COLO829 (cell line): ENCODE data around the gene SCFD1.
A peak's percentile ranks its signal among the peaks of the same experiment; 100 is the strongest.
"Not testable (repeated sequence)": the region's sequence is repeated elsewhere in the genome, so short reads cannot be mapped to it uniquely, and the experiment has no call there.

Experiments used
- DNase-seq: peaks from one replicate; pipeline ENCODE4 v3.0.0; 2012; ENCODE audit warnings: low spot score

The SCFD1 gene

DNA sequence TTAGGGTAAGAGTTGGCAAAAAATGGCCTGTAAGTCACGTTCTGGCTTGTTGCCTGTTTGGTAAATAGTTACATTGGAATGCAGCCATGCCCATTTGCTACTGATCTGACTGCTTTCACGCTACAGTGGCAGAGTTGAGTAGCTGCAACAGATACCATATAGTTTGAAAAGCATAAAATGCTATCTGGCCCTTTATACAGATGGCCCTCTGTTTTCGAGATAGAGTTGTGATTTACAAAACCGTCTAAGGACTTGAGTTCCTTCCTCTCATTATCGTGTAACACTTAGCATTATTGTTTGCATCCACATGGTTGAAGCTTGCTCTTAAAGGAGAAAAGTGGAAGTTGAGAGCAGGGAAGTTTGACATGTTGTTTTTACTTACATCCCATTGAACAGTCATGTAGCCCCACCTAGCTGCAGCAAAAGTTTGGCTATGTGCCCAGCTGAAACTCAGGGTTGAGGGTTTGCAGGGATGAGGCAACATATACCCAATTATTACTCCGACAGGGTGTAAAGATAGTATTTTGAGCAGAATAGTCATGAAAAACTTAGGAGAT, 11.3 kb upstream of the SCFD1 start:
- peak; percentile 87 for DNase-seq

DNA sequence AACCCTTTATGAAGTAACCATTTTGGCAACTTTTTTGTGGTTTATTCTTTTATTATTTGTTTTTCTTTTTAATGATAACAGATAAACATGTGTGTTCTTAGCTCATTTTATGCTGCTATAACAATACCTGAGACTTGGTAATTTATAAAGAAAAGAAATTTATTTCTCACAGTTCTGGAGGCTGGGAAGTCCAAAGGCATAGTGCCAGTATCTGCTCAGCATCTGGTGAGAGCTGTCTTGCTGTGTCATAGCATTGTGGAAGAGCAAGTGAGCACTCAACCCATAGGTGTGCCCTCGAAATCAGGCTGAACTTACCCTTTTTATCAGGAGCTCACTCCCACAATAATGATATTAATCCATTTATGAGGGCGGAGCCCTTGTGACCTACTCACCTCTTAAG, 8.0 kb upstream of the SCFD1 start:
- no peak for DNase-seq

DNA sequence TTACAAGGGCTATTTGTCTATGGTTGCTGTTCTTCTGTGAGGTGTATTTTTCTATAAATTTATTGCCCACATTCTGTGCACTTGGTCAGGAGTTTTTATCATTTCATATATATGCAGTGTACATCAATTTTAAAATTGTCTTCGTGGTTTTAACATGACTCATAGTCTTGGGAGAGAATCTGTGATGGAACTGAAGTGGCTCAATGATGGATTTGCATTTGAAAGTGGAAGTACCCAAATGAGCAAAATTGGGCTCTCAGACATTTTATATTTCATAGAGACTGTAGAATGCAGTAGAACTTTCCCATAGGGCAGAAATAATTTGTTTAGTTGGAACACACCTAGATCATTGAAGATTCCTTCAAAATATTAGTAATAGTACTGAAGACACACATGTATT, 1.9 kb upstream of the SCFD1 start:
- DNase-seq: no peak

DNA sequence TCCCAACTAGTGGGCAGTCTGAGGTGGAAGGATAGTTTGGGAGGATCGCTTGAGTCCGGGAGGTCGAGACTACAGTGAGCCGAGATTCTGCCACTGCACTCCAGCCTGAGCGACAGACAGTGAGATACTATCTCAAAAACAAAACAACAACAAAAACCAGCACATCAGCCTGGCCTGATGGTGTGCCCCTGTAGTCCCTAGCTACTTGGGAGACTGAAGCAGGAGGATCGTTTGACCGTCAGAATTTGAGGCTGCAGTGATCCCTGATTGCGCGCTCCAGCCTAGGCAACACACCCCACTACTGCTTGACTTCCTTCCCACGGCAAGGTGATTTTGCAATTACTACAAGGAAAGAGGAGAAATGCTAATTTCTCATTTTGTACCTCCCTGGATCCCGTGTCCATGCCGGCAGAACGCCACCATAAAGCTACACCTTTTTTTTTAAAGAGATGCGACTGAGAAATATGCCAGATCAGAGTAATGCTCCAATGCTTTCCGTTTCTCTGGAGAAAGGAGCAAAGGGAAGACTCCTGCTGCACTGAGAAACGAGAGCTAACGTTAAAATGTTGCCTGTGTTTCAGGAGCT, 672 bp upstream of the SCFD1 start:
- no peak for DNase-seq

DNA sequence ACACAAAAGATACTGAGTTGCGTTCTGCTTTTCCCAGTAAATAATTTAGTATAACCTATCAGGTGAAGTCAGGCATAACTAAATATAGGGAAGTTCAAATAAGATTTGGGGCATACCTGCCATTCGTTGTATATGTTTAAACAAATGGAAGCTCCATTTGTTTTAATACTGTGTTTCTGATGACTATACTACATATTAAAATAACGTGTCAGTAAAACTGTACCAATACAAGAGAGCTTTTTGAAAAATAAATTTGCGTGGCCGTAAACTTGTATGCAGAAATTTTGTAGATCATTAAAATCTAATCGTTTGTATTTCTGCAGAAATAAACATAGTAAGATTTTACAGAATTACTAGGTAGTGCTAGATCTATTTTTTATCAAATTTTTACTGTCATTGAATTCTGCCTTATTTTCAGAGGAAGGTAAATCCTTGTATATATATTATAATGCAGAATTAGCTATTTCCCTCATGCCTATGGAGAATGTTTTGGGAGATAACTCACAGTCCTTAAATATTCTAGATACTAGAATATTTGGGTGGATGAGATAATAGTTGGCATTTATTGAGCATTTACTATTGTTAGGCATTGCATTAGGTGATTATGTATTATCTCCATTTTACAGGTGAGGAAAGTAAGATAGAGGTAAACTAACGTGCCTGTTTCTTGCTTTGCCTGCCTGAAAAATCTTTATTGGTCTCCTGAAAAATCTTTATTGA, 1.5 kb downstream of the SCFD1 start:
- no peak for DNase-seq

DNA sequence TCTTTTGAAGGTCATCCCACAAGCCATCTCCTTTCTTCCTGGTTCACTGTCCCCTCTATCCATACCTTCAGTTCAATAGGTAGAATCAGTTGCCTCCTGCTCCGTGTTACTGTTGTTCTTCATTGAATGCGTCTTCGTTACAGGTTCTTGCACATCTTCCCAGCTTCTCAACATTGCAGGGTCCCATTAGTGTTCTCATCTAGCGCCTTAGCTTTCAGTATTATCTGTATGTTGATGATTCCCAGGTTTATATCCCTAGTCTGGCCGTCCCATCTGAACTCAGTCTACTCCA, 2.0 kb downstream of the SCFD1 start:
- DNase-seq: no peak

DNA sequence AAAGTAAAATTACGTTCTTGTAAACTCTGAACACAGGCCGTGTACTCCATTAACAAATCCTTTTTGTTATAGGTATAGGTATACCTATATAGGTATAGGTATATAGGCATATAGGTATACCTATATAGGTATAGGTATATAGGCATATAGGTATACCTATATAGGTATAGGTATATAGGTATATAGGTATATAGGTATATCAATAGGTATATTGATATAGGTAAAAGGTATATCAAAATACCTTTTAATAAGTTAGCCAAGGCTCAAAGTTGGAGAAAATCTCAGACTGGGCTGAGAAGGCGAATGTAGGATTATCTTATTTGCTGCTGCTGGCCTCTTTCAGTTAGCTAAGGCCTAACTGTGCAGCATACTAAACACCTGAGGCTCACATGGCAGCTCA, 3.4 kb downstream of the SCFD1 start:
- DNase-seq: no peak

DNA sequence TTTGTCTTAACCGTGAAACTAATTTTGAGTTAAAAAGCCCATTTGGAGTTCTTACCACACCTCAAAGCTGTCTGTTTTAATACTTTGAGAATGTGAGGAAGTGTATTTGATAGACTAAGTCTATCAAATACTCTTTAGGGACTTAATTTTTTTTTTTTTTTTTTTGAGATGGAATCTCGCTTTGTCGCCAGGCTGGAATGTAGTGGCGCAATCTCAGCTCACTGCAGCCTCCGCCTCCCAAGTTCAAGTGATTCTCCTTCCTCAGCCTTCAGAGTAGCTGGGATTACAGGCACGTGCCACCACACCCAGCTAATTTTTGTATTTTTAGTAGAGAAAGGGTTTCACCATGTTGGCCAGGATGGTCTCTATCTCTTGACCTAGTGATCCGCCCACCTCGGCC, 7.3 kb downstream of the SCFD1 start:
- not testable (repeated sequence) for DNase-seq

DNA sequence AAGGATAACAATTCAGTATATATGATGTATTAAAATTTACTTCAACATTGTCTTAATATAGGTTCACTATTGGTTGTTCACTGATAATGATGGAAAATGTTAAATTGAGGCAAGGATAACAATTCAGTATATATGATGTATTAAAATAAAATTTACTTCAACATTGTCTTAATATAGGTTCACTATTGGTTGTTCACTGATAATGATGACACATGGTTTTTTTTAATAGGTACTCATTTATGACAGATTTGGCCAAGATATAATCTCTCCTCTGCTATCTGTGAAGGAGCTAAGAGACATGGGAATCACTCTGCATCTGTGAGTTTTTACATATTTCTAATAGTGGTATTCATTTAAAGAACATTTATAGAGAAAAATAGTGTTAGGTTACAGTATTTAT, 8.1 kb downstream of the SCFD1 start:
- no peak for DNase-seq

DNA sequence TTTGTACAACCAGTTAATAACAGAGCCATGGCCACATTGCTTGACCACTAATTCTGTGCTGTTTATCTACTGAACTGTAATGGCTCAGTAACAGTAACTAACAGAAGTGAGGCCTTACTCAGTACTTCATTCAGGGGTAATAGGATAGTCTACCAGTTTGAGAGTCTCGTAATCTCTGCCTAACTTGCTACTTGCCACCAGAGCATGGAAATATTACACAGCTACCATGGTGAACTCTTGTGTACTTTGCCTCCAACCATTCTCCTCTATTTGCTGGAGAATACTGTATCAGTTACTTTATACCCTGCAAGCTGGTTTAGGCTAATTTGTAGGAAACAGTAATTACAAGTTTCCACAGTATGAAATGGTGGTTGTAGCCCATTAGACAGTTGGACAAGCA, 10.6 kb downstream of the SCFD1 start:
- DNase-seq: no peak

DNA sequence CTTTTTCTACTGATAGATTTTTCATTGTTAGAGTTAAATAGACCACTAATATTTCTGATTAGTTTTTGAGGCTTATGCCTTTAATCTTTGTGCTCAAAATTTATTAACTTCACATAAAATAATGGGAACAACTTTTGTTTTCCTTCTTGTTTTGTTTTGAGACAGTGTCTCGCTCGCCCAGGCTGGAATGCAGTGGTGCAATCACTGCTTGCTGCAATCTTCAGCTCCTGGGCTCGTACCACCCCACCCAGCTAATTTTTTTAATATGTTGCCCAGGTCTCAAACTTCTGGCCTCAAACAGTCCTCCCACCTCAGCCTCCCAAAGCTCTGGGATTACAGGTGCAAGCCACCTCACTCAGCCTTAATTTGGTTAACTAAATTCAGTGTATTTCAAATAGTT, 16.8 kb downstream of the SCFD1 start:
- DNase-seq: no peak

DNA sequence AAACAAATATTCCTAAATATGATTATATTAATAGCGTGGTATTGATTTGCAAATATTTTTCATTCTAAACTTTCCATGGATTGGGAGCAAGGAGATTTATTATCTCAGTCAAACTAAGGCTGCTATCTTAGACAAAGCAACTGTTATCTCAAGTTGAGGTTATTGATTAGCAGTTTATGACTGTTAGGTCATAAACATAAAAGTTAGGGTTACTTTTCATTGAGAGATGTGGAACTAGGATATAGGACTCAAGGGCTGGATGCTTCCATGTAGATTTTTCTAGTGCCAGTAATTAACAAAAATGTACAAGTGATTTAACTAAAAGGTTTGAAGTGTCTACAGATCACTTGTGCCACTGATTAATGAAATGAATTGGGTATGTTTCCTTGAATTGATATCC, 19.1 kb downstream of the SCFD1 start:
- no peak for DNase-seq

DNA sequence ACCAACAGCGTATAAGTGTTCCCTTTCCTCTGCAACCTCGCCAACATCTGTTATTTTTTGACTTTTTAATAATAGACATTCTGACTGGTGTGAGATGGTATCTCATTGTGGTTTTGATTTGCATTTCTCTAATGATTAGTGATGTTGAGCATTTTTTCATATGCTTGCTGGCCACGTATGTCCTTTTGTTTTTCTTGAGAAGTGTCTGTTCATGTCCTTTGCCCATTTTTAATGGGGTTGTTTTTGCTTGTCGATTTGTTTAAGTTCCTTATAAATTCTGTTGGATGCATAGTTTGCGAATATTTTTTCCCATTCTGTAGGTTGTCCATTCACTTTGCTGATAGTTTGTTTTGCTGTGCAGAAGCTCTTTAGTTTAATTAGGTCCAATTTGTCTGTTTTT, 22.3 kb downstream of the SCFD1 start:
- DNase-seq: not testable (repeated sequence)

DNA sequence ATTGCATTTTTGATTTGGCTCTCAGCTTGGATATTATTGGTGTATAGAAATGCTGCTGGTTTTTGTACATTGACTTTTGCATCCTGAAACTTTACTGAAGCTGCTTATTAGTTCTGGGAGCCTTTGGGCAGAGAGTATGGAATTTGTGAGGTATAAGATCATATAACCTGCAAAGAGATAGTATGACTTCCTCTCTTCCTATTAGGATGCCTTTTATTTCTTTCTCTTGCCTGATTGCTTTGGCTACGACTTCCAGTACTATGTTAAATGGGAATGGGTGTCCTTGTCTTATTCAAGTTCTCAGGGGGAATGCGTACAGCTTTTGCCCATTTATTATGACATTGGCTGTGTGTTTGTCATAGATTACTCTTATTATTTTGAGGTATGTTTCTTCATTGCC, 23.5 kb downstream of the SCFD1 start:
- DNase-seq: no peak

DNA sequence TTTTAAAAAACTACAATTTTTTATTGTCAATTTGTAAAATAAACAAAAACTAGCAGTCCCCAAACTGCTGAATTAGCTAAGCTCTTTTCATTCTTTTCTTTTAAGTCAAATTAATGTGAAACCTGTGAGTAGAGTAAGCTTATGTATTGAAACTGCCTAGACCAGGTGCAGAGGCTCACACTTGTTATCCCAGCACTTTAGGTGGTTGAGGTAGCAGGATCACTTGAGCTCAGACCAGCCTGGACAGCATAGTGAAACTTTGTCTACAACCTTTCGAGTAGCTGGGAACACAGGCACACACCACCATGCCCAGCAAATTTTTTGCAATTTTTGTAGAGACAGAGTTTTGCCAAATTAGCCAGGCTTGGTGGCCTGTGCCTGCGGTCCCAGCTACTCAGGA, 26.4 kb downstream of the SCFD1 start:
- DNase-seq: no peak

DNA sequence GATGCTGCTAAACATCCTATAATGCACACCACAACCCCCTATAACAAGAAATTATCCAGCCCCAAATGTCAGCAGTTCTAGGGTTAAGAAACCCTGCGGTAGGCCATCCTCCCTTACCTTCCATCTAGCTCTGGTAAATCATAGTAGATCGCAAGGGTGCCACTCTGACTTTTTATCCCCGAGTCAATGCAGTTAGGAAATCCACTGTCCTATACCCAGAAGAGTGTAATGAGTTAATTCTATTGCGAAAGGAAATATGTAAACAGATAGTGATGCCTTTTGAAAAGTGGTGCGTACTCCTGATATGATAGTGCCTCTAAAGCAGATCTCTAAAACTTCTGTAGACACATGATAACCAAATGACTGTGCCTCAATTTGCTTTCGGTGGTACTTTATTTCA, 29.8 kb downstream of the SCFD1 start:
- DNase-seq: no peak

DNA sequence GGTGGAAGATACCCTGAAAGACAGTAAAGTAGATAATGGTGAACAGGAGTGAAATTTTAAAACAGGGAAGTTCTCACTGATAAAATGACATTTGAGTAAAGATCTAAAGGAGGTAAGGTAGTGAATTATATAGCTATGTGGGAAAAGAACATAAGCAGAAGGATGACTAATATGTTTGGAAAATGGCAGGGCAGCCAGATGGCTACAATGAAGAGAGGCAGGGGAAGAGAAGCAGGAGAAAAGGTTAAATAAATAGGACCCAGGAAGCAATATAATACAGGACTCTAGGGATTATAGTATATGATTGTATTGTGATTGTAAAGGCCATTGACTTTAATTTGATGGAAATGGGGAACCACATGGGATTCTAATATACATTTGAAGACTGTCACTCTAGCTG, 33.0 kb downstream of the SCFD1 start:
- no peak for DNase-seq

DNA sequence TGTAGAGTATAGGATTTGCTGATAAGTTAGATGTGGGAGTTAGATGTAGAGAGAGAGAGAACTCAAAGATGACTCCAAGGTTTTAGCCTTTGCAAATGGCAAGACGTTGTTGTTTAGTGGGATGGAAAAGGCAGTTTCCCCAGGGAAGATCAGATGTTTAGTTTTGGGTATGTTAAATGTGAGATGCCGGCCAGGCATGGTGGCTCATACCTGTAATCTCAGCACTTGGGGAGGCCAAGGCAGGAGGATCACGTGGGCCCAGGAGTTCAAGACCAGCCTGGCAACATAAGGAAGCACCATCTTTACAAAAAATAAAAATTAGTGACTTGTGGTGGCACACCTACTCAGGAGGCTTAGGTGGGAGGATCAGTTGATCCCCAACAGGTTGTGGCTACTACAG, 33.5 kb downstream of the SCFD1 start:
- no peak for DNase-seq

DNA sequence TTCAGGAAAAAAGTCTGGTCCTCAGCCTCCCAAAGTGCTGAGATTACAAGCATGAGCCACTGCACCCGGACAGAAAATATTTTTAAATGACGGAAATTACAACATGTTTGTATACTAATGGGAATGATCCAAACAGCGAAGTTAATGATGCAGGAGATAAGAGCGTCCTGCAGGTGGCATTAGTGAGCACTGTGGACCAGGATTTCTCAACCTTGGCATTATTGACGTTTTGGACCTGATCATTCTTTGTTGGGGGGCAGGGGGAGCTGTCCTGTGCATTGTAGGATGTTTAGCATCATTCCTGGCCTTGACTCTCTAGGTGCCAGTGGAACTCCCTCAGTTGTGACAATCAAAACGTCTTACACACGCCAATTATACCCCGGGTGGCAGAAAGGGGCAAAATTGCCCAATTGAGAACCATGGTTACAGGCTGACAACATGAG, 34.1 kb downstream of the SCFD1 start:
- DNase-seq: peak; percentile 32

DNA sequence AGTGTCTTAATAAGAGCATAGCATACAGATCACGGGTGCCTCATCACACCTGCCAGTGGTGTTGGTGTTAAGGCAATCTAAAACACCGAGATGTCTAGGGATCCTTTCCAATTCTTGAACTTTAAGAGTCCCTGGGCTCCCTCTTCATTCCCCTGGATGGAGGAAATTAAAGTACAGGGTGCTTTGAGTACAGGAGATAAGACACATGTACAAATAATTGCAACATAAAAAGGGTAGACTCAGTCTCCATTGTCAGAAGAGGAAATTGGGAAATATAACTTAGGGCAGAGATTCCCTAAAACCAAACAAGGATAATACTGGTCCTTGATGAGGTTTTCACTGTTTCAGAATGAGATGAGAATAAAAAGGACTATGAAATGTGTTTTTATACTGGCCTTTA, 34.9 kb downstream of the SCFD1 start:
- no peak for DNase-seq

DNA sequence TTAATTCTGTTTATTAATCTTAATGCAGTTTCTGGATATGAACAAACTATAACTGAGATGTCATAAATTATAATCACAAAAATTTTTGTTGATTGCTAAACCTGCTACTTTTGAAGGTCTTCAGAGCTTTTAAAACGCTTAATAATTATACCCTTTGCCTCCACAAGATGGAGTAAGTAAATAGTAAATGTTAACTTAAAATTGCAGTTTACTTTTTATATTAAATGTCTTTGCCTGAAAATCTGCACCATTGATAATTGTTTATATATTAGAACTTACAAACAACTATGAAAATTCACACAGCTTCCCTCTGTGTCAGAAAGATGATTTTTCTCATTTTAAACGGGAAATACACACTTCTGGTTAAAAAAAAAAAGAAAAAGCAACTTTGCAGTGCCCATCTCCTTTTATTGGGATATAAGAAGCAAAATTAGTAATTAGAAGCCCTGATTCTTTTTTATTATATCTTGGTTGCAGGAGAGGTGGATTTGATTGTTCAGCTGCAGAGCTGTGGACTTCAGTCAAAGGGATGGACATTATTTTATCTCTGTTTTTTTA, 35.6 kb downstream of the SCFD1 start:
- DNase-seq: no peak

DNA sequence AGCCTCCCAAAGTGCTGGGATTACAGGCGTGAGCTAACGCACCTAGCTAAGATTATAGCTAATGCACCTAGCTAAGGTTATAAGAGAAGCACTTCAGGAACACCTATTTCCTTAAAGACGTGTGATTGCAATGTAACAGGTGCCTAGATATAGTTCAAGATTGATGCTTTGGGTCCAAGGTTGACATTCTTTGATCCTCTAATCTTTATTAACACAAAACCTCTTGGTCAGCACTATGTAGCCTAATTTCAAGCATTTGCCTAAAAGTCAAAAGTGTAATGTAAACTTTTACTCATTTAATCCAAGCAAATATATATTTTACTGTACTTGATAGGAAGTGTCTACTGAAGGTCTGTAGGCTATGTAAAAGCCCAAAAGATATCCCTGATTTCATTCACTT, 36.5 kb downstream of the SCFD1 start:
- DNase-seq: no peak

DNA sequence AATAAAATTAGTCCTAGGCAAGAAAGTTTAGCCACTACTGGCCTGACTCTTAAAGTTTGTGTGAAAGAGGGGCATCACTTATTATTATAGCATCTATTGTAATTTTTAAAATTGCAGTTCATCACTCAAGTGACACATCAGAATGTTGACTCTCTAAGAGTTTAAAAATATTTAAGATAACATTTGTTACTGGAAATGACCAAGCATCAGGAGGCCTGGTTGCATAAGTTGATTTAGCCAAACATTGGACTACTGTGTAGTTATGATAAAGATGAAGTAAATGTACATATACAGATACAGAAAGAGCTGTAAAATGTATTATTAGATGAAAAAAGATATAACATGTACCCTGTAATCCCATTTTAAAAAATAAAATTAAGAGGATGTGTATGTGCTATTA, 47.5 kb downstream of the SCFD1 start:
- no peak for DNase-seq

DNA sequence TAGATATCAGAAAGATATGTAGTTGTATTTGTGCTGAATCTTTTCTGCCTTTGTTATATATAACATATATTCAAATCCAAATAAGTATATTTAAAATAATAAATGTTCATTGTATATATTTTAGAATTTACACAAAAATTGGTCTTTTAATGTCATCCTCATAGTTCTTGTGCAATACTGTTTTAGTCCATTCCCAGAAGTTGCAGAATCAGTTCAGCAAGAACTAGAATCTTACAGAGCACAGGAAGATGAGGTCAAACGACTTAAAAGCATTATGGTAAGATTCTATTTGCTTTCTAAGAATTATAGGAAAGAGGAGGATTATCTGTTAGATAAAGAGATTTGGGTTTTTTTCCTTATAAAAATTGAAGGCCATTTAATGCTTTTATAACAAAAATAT, 51.0 kb downstream of the SCFD1 start:
- no peak for DNase-seq
